HCT116 (cell line): ENCODE measurements around the gene TBC1D8. TPM values are rescaled to one million over a fixed set of nuclear protein-coding genes. Genes with fewer than 3 reads are reported as not detected.

Source experiments
- ATAC-seq: fragments of 200-7000 bp; cut with Tn5 transposase; 2 replicates; pipeline ENCODE4 v1.9.1; 2020; ENCODE audit warnings: mild to moderate bottlenecking, moderate library complexity
- BruUV-seq: library from RNA; stranded (reverse); fragments of 400-500 nt; replicated peaks from 2 replicates; lab custom pipeline; 2021; lab: Mats Ljungman, UMichigan
- CTCF ChIA-PET: fragments of 300-600 bp; sonication (Branson Sonifier 250); formaldehyde crosslinking; loops from one replicate; lab custom pipeline; 2021; ENCODE audit warnings: antibody characterized with exemption; lab: Charles Lee
- POLR2A ChIA-PET: fragments of 300-600, 350-600 bp; sonication (Branson Sonifier 250); formaldehyde crosslinking; loops from one replicate; lab custom pipeline; 2021; ENCODE audit warnings: antibody characterized with exemption; lab: Charles Lee
- RAD21 ChIA-PET, 2 experiments: fragments of 300-600 bp; sonication (Branson Sonifier 250); formaldehyde crosslinking; loops; one replicate each; lab custom pipeline; 2023; ENCODE audit warnings: low total read pairs in 2 of 2; ENCODE audit not compliant: uncharacterized antibody in 2 of 2, unreplicated experiment in 2 of 2, low non-redundant PET in 1 of 2; lab: Charles Lee
- DNase-seq: peaks from one replicate; pipeline ENCODE4 v3.0.0-alpha.2; 2010; ENCODE audit warnings: low read depth, low spot score
- H2AFZ ChIP-seq: fragments of 200-600 bp; shearing (Covaris generic), sonication (generic); 2 replicates; pipeline ENCODE4 v1.6.1; 2017; ENCODE audit warnings: low read depth, mixed run types, mixed read lengths, antibody characterized with exemption, low read length; ENCODE audit not compliant: poor library complexity, severe bottlenecking
- H3K27ac ChIP-seq: 2 replicates; pipeline ENCODE4 v1.5.1; 2012; ENCODE audit warnings: low read depth, low read length
- H3K27me3 ChIP-seq: fragments of 200-600 bp; sonication (generic); 2 replicates; pipeline ENCODE4 v1.6.1; 2016; ENCODE audit warnings: mixed run types, low read length, mixed read lengths; ENCODE audit not compliant: insufficient read depth
- H3K36me3 ChIP-seq, 2 experiments: fragments of 200-500 bp in 1 of 2; fragments of 200-600 bp in 1 of 2; sonication (Bioruptor generic) in 1 of 2; sonication (generic) in 1 of 2; 2 replicates each; pipeline versions ENCODE4 v1.5.1 to v1.6.1; 2014 to 2016; ENCODE audit warnings: low read length in 2 of 2, inconsistent platforms in 1 of 2, mixed read lengths in 1 of 2, mixed run types in 1 of 2; ENCODE audit not compliant: insufficient read depth in 2 of 2, control insufficient read depth in 1 of 2
- H3K4me1 ChIP-seq, 2 experiments: fragments of 200-600 bp in 1 of 2; sonication (generic) in 1 of 2; 2 replicates each; pipeline versions ENCODE4 v1.5.1 to v1.6.1; 2012 to 2017; ENCODE audit warnings: low read length in 2 of 2, inconsistent platforms in 1 of 2, mild to moderate bottlenecking in 1 of 2, mixed read lengths in 1 of 2, mixed run types in 1 of 2, moderate library complexity in 1 of 2; ENCODE audit not compliant: insufficient read depth in 2 of 2, control insufficient read depth in 1 of 2
- H3K4me2 ChIP-seq: fragments of 200-600 bp; sonication (generic); 2 replicates; pipeline ENCODE4 v1.6.1; 2017; ENCODE audit warnings: mixed run types, low read length, mixed read lengths
- H3K4me3 ChIP-seq, 2 experiments: fragments of 200-600 bp in 1 of 2; sonication (generic) in 1 of 2; replicated peaks in 1 of 2; 2 replicates each; pipeline ENCODE4 v1.5.1; 2011 to 2016; ENCODE audit warnings: low read length in 2 of 2, control low read depth in 1 of 2, low read depth in 1 of 2, mild to moderate bottlenecking in 1 of 2, mixed read lengths in 1 of 2, mixed run types in 1 of 2
- H3K79me2 ChIP-seq: fragments of 200-600 bp; sonication (generic); 2 replicates; pipeline ENCODE4 v1.6.1; 2017; ENCODE audit warnings: mild to moderate bottlenecking, mixed run types, low read length, moderate library complexity, mixed read lengths; ENCODE audit not compliant: insufficient read depth
- H3K9ac ChIP-seq: fragments of 200-600 bp; sonication (generic); 2 replicates; pipeline ENCODE4 v1.6.1; 2016; ENCODE audit warnings: low read length, mixed read lengths
- H3K9me2 ChIP-seq: fragments of 200-600 bp; sonication (generic), shearing (Covaris generic); 2 replicates; pipeline ENCODE4 v1.6.1; 2017; ENCODE audit warnings: mixed run types, mild to moderate bottlenecking, moderate library complexity; ENCODE audit not compliant: insufficient read depth
- H3K9me3 ChIP-seq, 2 experiments: fragments of 200-500 bp in 1 of 2; fragments of 200-600 bp in 1 of 2; sonication (Bioruptor generic) in 1 of 2; sonication (generic) in 1 of 2; 2 replicates each; pipeline ENCODE4 v1.6.1; 2014 to 2017; ENCODE audit warnings: low read length in 2 of 2, mixed read lengths in 2 of 2, inconsistent platforms in 1 of 2, low read depth in 1 of 2, mild to moderate bottlenecking in 1 of 2, mixed run types in 1 of 2, moderate library complexity in 1 of 2; ENCODE audit not compliant: control insufficient read depth in 1 of 2, insufficient read depth in 1 of 2
- H4K20me1 ChIP-seq: fragments of 200-600 bp; sonication (generic), shearing (Covaris generic); 2 replicates; pipeline ENCODE4 v1.6.1; 2017; ENCODE audit warnings: mixed run types, mild to moderate bottlenecking, moderate library complexity; ENCODE audit not compliant: insufficient read depth
- ATF3 ChIP-seq: IDR thresholded peaks from 2 replicates; pipeline ENCODE4 v1.6.1; 2012
- CBX3 ChIP-seq: IDR thresholded peaks from 2 replicates; pipeline ENCODE4 v1.6.1; 2012; ENCODE audit warnings: low read depth
- CTCF ChIP-seq, 3 experiments: fragments of 200-600 bp in 1 of 3; sonication (generic) in 1 of 3; IDR thresholded peaks in 2 of 3; conservative IDR thresholded peaks in 1 of 3; 2 replicates each; pipeline ENCODE4 v1.5.1; 2012 to 2017; ENCODE audit warnings: low read depth in 2 of 3, low read length in 2 of 3, antibody characterized with exemption in 1 of 3, borderline replicate concordance in 1 of 3, control low read depth in 1 of 3, mild to moderate bottlenecking in 1 of 3, mixed read lengths in 1 of 3, mixed run types in 1 of 3, moderate library complexity in 1 of 3; ENCODE audit not compliant: insufficient read depth in 1 of 3
- EGR1 ChIP-seq: IDR thresholded peaks from 2 replicates; pipeline ENCODE4 v1.6.1; 2012; ENCODE audit warnings: low read depth
- ELF1 ChIP-seq: IDR thresholded peaks from 2 replicates; pipeline ENCODE4 v1.6.1; 2012; ENCODE audit warnings: low read depth, borderline replicate concordance
- EZH2 ChIP-seq: fragments of 200-600 bp; sonication (generic); IDR thresholded peaks from 2 replicates; pipeline ENCODE4 v1.6.1; 2017; ENCODE audit warnings: antibody characterized with exemption, mixed run types
- EZH2phosphoT487 ChIP-seq: fragments of 200-600 bp; IDR thresholded peaks from 2 replicates; pipeline ENCODE4 v1.6.1; 2018; ENCODE audit warnings: antibody characterized with exemption, borderline replicate concordance
- JUND ChIP-seq: IDR thresholded peaks from 2 replicates; pipeline ENCODE4 v1.6.1; 2012
- POLR2A ChIP-seq: IDR thresholded peaks from 2 replicates; pipeline ENCODE4 v1.7.0; 2011; ENCODE audit warnings: borderline replicate concordance; ENCODE audit not compliant: insufficient read depth, insufficient read length; ENCODE audit errors: extremely low read depth
- POLR2AphosphoS5 ChIP-seq: IDR thresholded peaks from 2 replicates; pipeline ENCODE4 v1.6.1; 2011; ENCODE audit warnings: mild to moderate bottlenecking, low read depth, low read length, moderate library complexity
- RAD21 ChIP-seq: IDR thresholded peaks from 2 replicates; pipeline ENCODE4 v1.6.1; 2012; ENCODE audit warnings: low read depth, mild to moderate bottlenecking
- REST ChIP-seq: IDR thresholded peaks from 2 replicates; pipeline ENCODE4 v1.6.1; 2012; ENCODE audit warnings: low read depth
- SIN3A ChIP-seq: IDR thresholded peaks from 2 replicates; pipeline ENCODE4 v1.6.1; 2012; ENCODE audit warnings: low read depth
- SP1 ChIP-seq: IDR thresholded peaks from 2 replicates; pipeline ENCODE4 v1.6.1; 2012; ENCODE audit warnings: low read depth
- SRF ChIP-seq: IDR thresholded peaks from 2 replicates; pipeline ENCODE4 v1.6.1; 2012; ENCODE audit warnings: low read depth
- YY1 ChIP-seq: IDR thresholded peaks from 2 replicates; pipeline ENCODE4 v1.6.1; 2011; ENCODE audit warnings: low read length, low read depth, moderate library complexity, mild to moderate bottlenecking; ENCODE audit not compliant: insufficient replicate concordance; ENCODE audit errors: extremely low read depth
- ZFX ChIP-seq: fragments of 450-650 bp; IDR thresholded peaks from 2 replicates; pipeline ENCODE4 v1.6.1; 2017
- ZNF274 ChIP-seq: fragments of 200-500 bp; sonication (Bioruptor generic); IDR thresholded peaks from 2 replicates; pipeline ENCODE4 v1.6.1; 2014; ENCODE audit warnings: mild to moderate bottlenecking, low read depth, low read length, inconsistent platforms
- intact Hi-C: fragments of 100-400 bp; cut with micrococcal nuclease; formaldehyde crosslinking; loops from 2 replicates; pipeline ENCODE4 v1.10.0; 2022
- total RNA-seq: library from RNA; stranded (reverse); gene quantifications from one replicate; pipeline ENCODE4 v1.2.1, GENCODE V29; 2021; ENCODE audit not compliant: unreplicated experiment
- TF ChIP-seq, protein P1 (sequence below): IDR thresholded peaks from 2 replicates; pipeline ENCODE4 v1.6.1; 2012

TBC1D8 gene
- total RNA-seq, 1 experiment from 2014 or later, result 44.0 TPM

GRCh38 chr2:100976061-100976460 is 175.1 kb downstream of the TBC1D8 start:
- Histone ChIP-seq H4K20me1 (no peaks in the 10 kb centered on the region), H3K4me3 (no peak overlapping the region), H3K9me3 (no peaks in the 10 kb centered on the region), H3K4me2 (no peak overlapping the region), H2AFZ (no peak overlapping the region), H3K9me2 (no peaks in the 10 kb centered on the region), H3K79me2 (no peaks in the 10 kb centered on the region), H3K36me3 (no peaks in the 10 kb centered on the region; a peak in 1 of 4 replicates), H3K4me1 (peaks cover 5 to 7% of the 10 kb centered on the region in 2 experiments), H3K9ac (no peak overlapping the region), H3K27me3 (no peaks in the 10 kb centered on the region), H3K27ac (no peak overlapping the region)
- TF ChIP-seq EZH2 (no peak), POLR2AphosphoS5 (no peak), RAD21 (no peak), POLR2A (no peak), SIN3A (no peak), SP1 (no peak), CBX3 (no peak), YY1 (no peak), EZH2phosphoT487 (no peak), SRF (no peak), ZFX (no peak), REST (no peak), ZNF274 (no peak), ELF1 (no peak), ATF3 (no peak), EGR1 (no peak), CTCF (IDR thresholded peaks at IDR 0.05 in 2 of 3, conservative IDR thresholded peaks at IDR 0.05 in 1 of 3; ENCODE audit: borderline replicate concordance in 1 of 3, insufficient read depth in 1 of 3, low read depth in 2 of 3, low read length in 2 of 3) (no peak), JUND (no peak)
- TF ChIP-seq, protein P1, sequence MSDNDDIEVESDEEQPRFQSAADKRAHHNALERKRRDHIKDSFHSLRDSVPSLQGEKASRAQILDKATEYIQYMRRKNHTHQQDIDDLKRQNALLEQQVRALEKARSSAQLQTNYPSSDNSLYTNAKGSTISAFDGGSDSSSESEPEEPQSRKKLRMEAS, result no peak
- CTCF ChIA-PET, result no interaction called here
- intact Hi-C loops, result no loop called here
- POLR2A ChIA-PET, result no interaction called here
- RAD21 ChIA-PET, result no interaction called here
- ATAC-seq (no peak), DNase-seq (no peak)
- BruUV-seq, result no TSS peak
